WI38 (cell line): ENCODE results near the gene OR2G6.
"Not testable (repeated sequence)": the region's sequence is repeated elsewhere in the genome, so short reads cannot be mapped to it uniquely, and the experiment has no call there.

Experiments
- H3K4me3 ChIP-seq: 2 replicates; pipeline ENCODE4 v1.5.1; 2011; ENCODE audit warnings: low read depth, mild to moderate bottlenecking, control low read depth, low read length
- CTCF ChIP-seq: IDR thresholded peaks from 2 replicates; pipeline ENCODE4 v1.5.1; 2012; ENCODE audit warnings: low read depth, mild to moderate bottlenecking, control low read depth, low read length

The OR2G6 gene

GRCh38 chr1:248569049-248569448, 61.2 kb downstream of the OR2G6 start:
- H3K4me3 ChIP-seq, result not testable (repeated sequence)

- not testable (repeated sequence) for H3K4me3 ChIP-seq
Measured at GRCh38 chr1:248570811-248571210, 62.9 kb downstream of the OR2G6 start.

- not testable (repeated sequence) for H3K4me3 ChIP-seq
Measured at GRCh38 chr1:248572049-248572448, 64.2 kb downstream of the OR2G6 start.

GRCh38 chr1:248573856-248574255, 66.0 kb downstream of the OR2G6 start:
- H3K4me3 ChIP-seq, result not testable (repeated sequence)

- not testable (repeated sequence) for H3K4me3 ChIP-seq
Measured at GRCh38 chr1:248574657-248575056, 66.8 kb downstream of the OR2G6 start, which contains the start of gene OR2T34. Gene OR2T34 (minus strand): TSS chr1:248574757. CDS start chr1:248574757, 0 bp downstream.

GRCh38 chr1:248576260-248576980, 68.5 kb downstream of the OR2G6 start:
- no peak for TF ChIP-seq CTCF
- H3K4me3 ChIP-seq, result no peak overlapping the region
